Esophagus muscularis mucosa (tissue), 4 donors: ENCODE results near the gene KLHL8. TPM values are rescaled to one million over a fixed set of nuclear protein-coding genes. Genes with fewer than 3 reads are reported as not detected.

ENCODE experiments used
- DNase-seq: peaks from one replicate; pipeline ENCODE4 v3.0.0-alpha.2; 2017; ENCODE audit errors: extremely low spot score
- H3K27ac ChIP-seq, 4 donors: fragments of 200-600 bp; sonication (generic); replicated peaks in 1 of 4; 1 replicate in 3 of 4; 2 replicates in 1 of 4; pipeline ENCODE4 v1.5.1; 2016 to 2019; ENCODE audit warnings: mild to moderate bottlenecking in 1 of 4
- H3K27me3 ChIP-seq, 4 donors: fragments of 200-600 bp; sonication (generic); one replicate each; pipeline versions ENCODE4 v1.5.1 to v1.6.0; 2016 to 2019
- H3K36me3 ChIP-seq, 4 donors: fragments of 200-600 bp; sonication (generic); one replicate each; pipeline ENCODE4 v1.5.1; 2016 to 2019
- H3K4me1 ChIP-seq, 4 donors: fragments of 200-600 bp; sonication (generic); one replicate each; pipeline ENCODE4 v1.5.1; 2016 to 2019
- H3K4me3 ChIP-seq, 4 donors: fragments of 200-600 bp; sonication (generic); 1 replicate in 2 of 4; 2 replicates in 2 of 4; pipeline ENCODE4 v1.5.1; 2016 to 2019; ENCODE audit warnings: mild to moderate bottlenecking in 4 of 4, moderate library complexity in 1 of 4
- H3K9me3 ChIP-seq, 4 donors: fragments of 200-600 bp; sonication (generic); 1 replicate in 3 of 4; 2 replicates in 1 of 4; pipeline ENCODE4 v1.5.1; 2016 to 2019
- EP300 ChIP-seq: sonication (generic); formaldehyde crosslinking; IDR thresholded peaks from one replicate; pipeline ENCODE4 v1.6.1; 2017; ENCODE audit warnings: antibody characterized with exemption
- POLR2A ChIP-seq: fragments of 450-650 bp; IDR thresholded peaks from one replicate; pipeline ENCODE4 v1.6.1; 2017; ENCODE audit warnings: antibody characterized with exemption, moderate library complexity, mild to moderate bottlenecking, low read depth
- POLR2AphosphoS5 ChIP-seq, 2 donors: sonication (generic); formaldehyde crosslinking; IDR thresholded peaks; one replicate each; pipeline ENCODE4 v1.6.1; 2017; ENCODE audit warnings: antibody characterized with exemption in 2 of 2
- WGBS: methylation state at CpG from one replicate; pipeline ENCODE4 v1.1.5; 2018; 5-methylcytosine and 5-hydroxymethylcytosine counted together
- intact Hi-C: fragments of 100-400 bp; cut with DNase I; formaldehyde crosslinking; loops from one replicate; pipeline ENCODE4 v1.15.1; 2023
- total RNA-seq, 4 donors: library from RNA; depleted of rRNA; stranded (reverse); fragments of >200 nt; gene quantifications; one replicate each; pipeline versions ENCODE4 v1.1.0 to v1.2.1, GENCODE V29; 2016
- TF ChIP-seq, protein P1 (sequence below), 3 experiments: fragments of 200-600 bp in 2 of 3; fragments of 450-650 bp in 1 of 3; sonication (generic) in 2 of 3; IDR thresholded peaks; one replicate each; pipeline ENCODE4 v1.5.1; 2017 to 2019; ENCODE audit warnings: antibody characterized with exemption in 3 of 3, mild to moderate bottlenecking in 2 of 3, moderate library complexity in 1 of 3

Gene KLHL8
- total RNA-seq, 4 donors from 2014 or later: 7.6 to 18.7 (median 11.7) TPM

DNA sequence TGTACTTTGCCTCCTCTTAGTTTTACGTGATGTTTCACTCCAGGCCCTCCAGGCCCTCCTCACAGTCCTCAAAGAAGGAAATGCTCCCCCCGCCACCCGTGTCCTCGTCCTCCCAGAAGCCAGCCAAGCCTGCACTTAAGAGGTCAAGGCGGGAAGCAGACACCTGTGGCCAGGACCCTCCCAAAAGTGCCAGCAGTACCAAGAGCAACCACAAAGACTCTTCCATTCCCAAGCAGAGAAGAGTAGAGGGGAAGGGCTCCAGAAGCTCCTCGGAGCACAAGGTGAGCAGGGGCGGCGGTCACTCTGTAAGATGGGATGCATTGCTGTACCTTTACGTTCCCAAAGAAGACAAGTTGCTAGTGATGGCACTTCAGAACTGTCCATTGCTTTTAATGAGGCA, 94.4 kb downstream of the KLHL8 start:
- intact Hi-C loops: loop anchor here (10.0 kb wide), 1 partner anchor 201 kb away; no protein-coding TSS in a partner anchor
- H3K36me3 ChIP-seq: peaks cover 25 to 66% (median 55%) of the 10 kb centered on the region in 4 donors
- WGBS: 98% methylated on average over 9 of the region's 9 CpGs
- no peak overlapping the region for H3K4me3 ChIP-seq
- DNase-seq: no peak
- no peaks in the 10 kb centered on the region for H3K9me3 ChIP-seq
- no peak overlapping the region for H3K27ac ChIP-seq
- TF ChIP-seq EP300 (no peak), POLR2AphosphoS5 (IDR thresholded peaks at IDR 0.05) (no peak), POLR2A (no peak)
- TF ChIP-seq, protein P1, sequence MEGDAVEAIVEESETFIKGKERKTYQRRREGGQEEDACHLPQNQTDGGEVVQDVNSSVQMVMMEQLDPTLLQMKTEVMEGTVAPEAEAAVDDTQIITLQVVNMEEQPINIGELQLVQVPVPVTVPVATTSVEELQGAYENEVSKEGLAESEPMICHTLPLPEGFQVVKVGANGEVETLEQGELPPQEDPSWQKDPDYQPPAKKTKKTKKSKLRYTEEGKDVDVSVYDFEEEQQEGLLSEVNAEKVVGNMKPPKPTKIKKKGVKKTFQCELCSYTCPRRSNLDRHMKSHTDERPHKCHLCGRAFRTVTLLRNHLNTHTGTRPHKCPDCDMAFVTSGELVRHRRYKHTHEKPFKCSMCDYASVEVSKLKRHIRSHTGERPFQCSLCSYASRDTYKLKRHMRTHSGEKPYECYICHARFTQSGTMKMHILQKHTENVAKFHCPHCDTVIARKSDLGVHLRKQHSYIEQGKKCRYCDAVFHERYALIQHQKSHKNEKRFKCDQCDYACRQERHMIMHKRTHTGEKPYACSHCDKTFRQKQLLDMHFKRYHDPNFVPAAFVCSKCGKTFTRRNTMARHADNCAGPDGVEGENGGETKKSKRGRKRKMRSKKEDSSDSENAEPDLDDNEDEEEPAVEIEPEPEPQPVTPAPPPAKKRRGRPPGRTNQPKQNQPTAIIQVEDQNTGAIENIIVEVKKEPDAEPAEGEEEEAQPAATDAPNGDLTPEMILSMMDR (IDR thresholded peaks at IDR 0.05): no peak
- no peaks in the 10 kb centered on the region for H3K27me3 ChIP-seq
- H3K4me1 ChIP-seq: peaks cover 24 to 35% (median 30%) of the 10 kb centered on the region in 4 donors

- 70% methylated on average over 4 of the region's 4 CpGs for WGBS
- intact Hi-C loops: loop anchor here (10.0 kb wide), 1 partner anchor 197 kb away; no protein-coding TSS in a partner anchor
- H3K4me1 ChIP-seq: peaks cover 43 to 73% (median 67%) of the 10 kb centered on the region in 4 donors
- no peaks in the 10 kb centered on the region for H3K27me3 ChIP-seq
- no peaks in the 10 kb centered on the region for H3K9me3 ChIP-seq
- DNase-seq: no peak
- TF ChIP-seq POLR2AphosphoS5 (IDR thresholded peaks at IDR 0.05) (no peak), EP300 (no peak), POLR2A (no peak)
- TF ChIP-seq, protein P1 (IDR thresholded peaks at IDR 0.05): no peak
- H3K36me3 ChIP-seq: peaks cover 14 to 62% (median 30%) of the 10 kb centered on the region in 4 donors
- H3K27ac ChIP-seq: peak overlapping the region; percentile 82 to 89 (median 86)
- H3K4me3 ChIP-seq: no peak overlapping the region
These were observed 98.2 kb downstream of the KLHL8 start for GRCh38 chr4:87122252-87122651.

DNA sequence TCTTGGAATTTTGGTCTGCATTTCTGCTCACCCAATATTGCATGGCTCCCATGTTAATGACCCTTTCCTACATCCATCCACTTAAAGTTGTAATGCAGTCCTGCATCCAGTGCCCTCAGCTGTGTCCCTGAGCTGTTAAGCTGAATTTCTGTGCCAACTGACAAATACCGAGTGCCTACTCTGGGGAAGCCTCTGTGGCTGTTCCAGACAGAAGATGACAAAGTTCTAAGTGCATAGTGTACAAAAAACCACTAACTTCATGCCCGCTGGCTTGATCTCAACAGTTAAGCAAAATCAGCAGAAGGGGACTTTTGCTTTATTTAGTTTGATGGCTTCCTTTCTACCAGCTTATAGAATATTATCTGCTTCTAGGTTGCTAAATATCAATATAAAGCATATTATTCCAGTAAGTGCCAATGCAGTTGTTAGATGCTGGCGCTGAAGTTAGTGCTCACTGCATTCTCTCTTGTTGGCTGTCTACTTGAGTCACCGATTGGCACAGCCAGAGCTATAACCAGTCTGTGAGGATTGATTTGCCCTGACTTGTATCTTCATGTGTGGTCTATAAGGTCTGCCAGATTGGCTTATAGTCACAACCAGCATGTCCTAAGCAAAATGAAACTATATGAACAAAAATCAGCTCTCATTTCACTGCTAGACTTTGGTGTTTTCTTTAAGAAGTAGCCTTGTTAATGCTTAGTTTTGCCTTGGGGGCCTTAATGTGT, 98.9 kb downstream of the KLHL8 start:
- Histone ChIP-seq H3K27ac (peak overlapping the region; percentile 82 to 89 (median 86)), H3K4me1 (peaks cover 50 to 81% (median 74%) of the 10 kb centered on the region in 4 donors)
- intact Hi-C loops: loop anchor here (10.0 kb wide), 1 partner anchor 197 kb away; no protein-coding TSS in a partner anchor

GRCh38 chr4:87120411-87121162, 99.8 kb downstream of the KLHL8 start:
- Histone ChIP-seq H3K27me3 (no peaks in the 10 kb centered on the region), H3K9me3 (no peaks in the 10 kb centered on the region), H3K27ac (peak overlapping the region; percentile 82 to 89 (median 86)), H3K4me1 (peaks cover 55 to 88% (median 83%) of the 10 kb centered on the region in 4 donors), H3K4me3 (peak overlapping the region; percentile 38 to 48 (median 46)), H3K36me3 (peaks cover 6 to 62% (median 26%) of the 10 kb centered on the region in 4 donors)
- DNase-seq: no peak
- 36% methylated on average over 16 of the region's 18 CpGs for WGBS
- intact Hi-C loops: loop anchor here (10.0 kb wide), 1 partner anchor 196 kb away; no protein-coding TSS in a partner anchor
- TF ChIP-seq, protein P1 (IDR thresholded peaks at IDR 0.05): peak in 1 of 3 experiments; percentile 24
- TF ChIP-seq POLR2A (no peak), POLR2AphosphoS5 (IDR thresholded peaks at IDR 0.05) (peak; percentile 81 to 87), EP300 (peak; percentile 28)

More for the DNA sequence above, 98.9 kb downstream of the KLHL8 start:
- Histone ChIP-seq H3K36me3 (peaks cover 13 to 62% (median 26%) of the 10 kb centered on the region in 4 donors), H3K9me3 (no peaks in the 10 kb centered on the region), H3K4me3 (peak overlapping the region in 3 of 4 donors; percentile 38 to 48 (median 48)), H3K27me3 (no peaks in the 10 kb centered on the region)
- TF ChIP-seq POLR2A (no peak), EP300 (no peak), POLR2AphosphoS5 (IDR thresholded peaks at IDR 0.05) (no peak)
- TF ChIP-seq, protein P1 (IDR thresholded peaks at IDR 0.05): no peak
- no peak for DNase-seq
- 58% methylated on average over 4 of the region's 4 CpGs for WGBS
